ENCODE data around the gene INTS14.
"Not testable (repeated sequence)": the region's sequence is repeated elsewhere in the genome, so short reads cannot be mapped to it uniquely, and the experiment has no call there.

Gene INTS14

GRCh38 chr15:65629548-65629947, 18.6 kb upstream of the INTS14 start:
- H3K4me1 ChIP-seq (ENCODE audit: control insufficient read depth, insufficient read depth, low read length) = peaks cover 5% of the 10 kb centered on the region
- peaks cover 19% of the 10 kb centered on the region for H3K36me3 ChIP-seq (ENCODE audit: control insufficient read depth, insufficient read depth, low read length, severe bottlenecking)
- H3K9me3 ChIP-seq (ENCODE audit: control insufficient read depth, low read length) = no peaks in the 10 kb centered on the region
- H3K4me3 ChIP-seq (ENCODE audit: low read length) = no peak overlapping the region
- H3K27me3 ChIP-seq (replicated peaks; ENCODE audit: control insufficient read depth, insufficient read depth, low read length) = no peaks in the 10 kb centered on the region
- H3K9ac ChIP-seq (ENCODE audit: low read length) = no peak overlapping the region
- DNase-seq (ENCODE audit: low read depth) = no peak

- no peak for DNase-seq (ENCODE audit: low read depth)
- Histone ChIP-seq H3K9me3 (ENCODE audit: control insufficient read depth, low read length) (no peaks in the 10 kb centered on the region), H3K9ac (ENCODE audit: low read length) (no peak overlapping the region), H3K36me3 (ENCODE audit: control insufficient read depth, insufficient read depth, low read length, severe bottlenecking) (peaks cover 23% of the 10 kb centered on the region), H3K4me1 (ENCODE audit: control insufficient read depth, insufficient read depth, low read length) (no peaks in the 10 kb centered on the region), H3K27me3 (replicated peaks; ENCODE audit: control insufficient read depth, insufficient read depth, low read length) (no peaks in the 10 kb centered on the region), H3K4me3 (ENCODE audit: low read length) (no peak overlapping the region)
Observed at GRCh38 chr15:65626856-65627255, 15.9 kb upstream of the INTS14 start.

GRCh38 chr15:65623103-65623502, 12.2 kb upstream of the INTS14 start:
- no peaks in the 10 kb centered on the region for H3K4me1 ChIP-seq (ENCODE audit: control insufficient read depth, insufficient read depth, low read length)

GRCh38 chr15:65621638-65622037, 10.7 kb upstream of the INTS14 start, which contains the start of gene SLC24A1:
SLC24A1 (plus strand) TSS chr15:65621938; CDS start chr15:65624081, 2,143 bp downstream.
- no peak within 1 kb of the TSS for H3K4me3 ChIP-seq (ENCODE audit: low read length)
- H3K27me3 ChIP-seq (replicated peaks; ENCODE audit: control insufficient read depth, insufficient read depth, low read length) = no peaks in the 10 kb centered on the region
- peaks cover 23% of the 10 kb centered on the region for H3K36me3 ChIP-seq (ENCODE audit: control insufficient read depth, insufficient read depth, low read length, severe bottlenecking)

More at GRCh38 chr15:65623103-65623502, 12.2 kb upstream of the INTS14 start:
- Histone ChIP-seq H3K36me3 (ENCODE audit: control insufficient read depth, insufficient read depth, low read length, severe bottlenecking) (peaks cover 23% of the 10 kb centered on the region), H3K27me3 (replicated peaks; ENCODE audit: control insufficient read depth, insufficient read depth, low read length) (no peaks in the 10 kb centered on the region), H3K9me3 (ENCODE audit: control insufficient read depth, low read length) (no peaks in the 10 kb centered on the region), H3K4me3 (ENCODE audit: low read length) (no peak overlapping the region), H3K9ac (ENCODE audit: low read length) (no peak overlapping the region)
- DNase-seq (ENCODE audit: low read depth) = no peak

GRCh38 chr15:65620833-65621232, 9.9 kb upstream of the INTS14 start:
- Histone ChIP-seq H3K27me3 (replicated peaks; ENCODE audit: control insufficient read depth, insufficient read depth, low read length) (no peaks in the 10 kb centered on the region), H3K4me1 (ENCODE audit: control insufficient read depth, insufficient read depth, low read length) (no peaks in the 10 kb centered on the region), H3K9ac (ENCODE audit: low read length) (no peak overlapping the region), H3K36me3 (ENCODE audit: control insufficient read depth, insufficient read depth, low read length, severe bottlenecking) (peaks cover 17% of the 10 kb centered on the region), H3K4me3 (ENCODE audit: low read length) (no peak overlapping the region), H3K9me3 (ENCODE audit: control insufficient read depth, low read length) (no peaks in the 10 kb centered on the region)
- DNase-seq (ENCODE audit: low read depth) = no peak

More at GRCh38 chr15:65621638-65622037, 10.7 kb upstream of the INTS14 start, which contains the start of gene SLC24A1:
- no peaks in the 10 kb centered on the region for H3K4me1 ChIP-seq (ENCODE audit: control insufficient read depth, insufficient read depth, low read length)
- no peaks in the 10 kb centered on the region for H3K9me3 ChIP-seq (ENCODE audit: control insufficient read depth, low read length)
- DNase-seq (ENCODE audit: low read depth) = no peak
- no peak within 1 kb of the TSS for H3K9ac ChIP-seq (ENCODE audit: low read length)

GRCh38 chr15:65619626-65620290, 8.8 kb upstream of the INTS14 start:
- peaks cover 6% of the 10 kb centered on the region for H3K36me3 ChIP-seq (ENCODE audit: control insufficient read depth, insufficient read depth, low read length, severe bottlenecking)
- no peak overlapping the region for H3K9ac ChIP-seq (ENCODE audit: low read length)
- no peak for DNase-seq (ENCODE audit: low read depth)
- no peaks in the 10 kb centered on the region for H3K27me3 ChIP-seq (replicated peaks; ENCODE audit: control insufficient read depth, insufficient read depth, low read length)
- H3K4me1 ChIP-seq (ENCODE audit: control insufficient read depth, insufficient read depth, low read length) = no peaks in the 10 kb centered on the region
- H3K4me3 ChIP-seq (ENCODE audit: low read length) = no peak overlapping the region
- no peaks in the 10 kb centered on the region for H3K9me3 ChIP-seq (ENCODE audit: control insufficient read depth, low read length)

GRCh38 chr15:65618560-65619109, 7.7 kb upstream of the INTS14 start:
- Histone ChIP-seq H3K9ac (ENCODE audit: low read length) (no peak overlapping the region), H3K9me3 (ENCODE audit: control insufficient read depth, low read length) (no peaks in the 10 kb centered on the region), H3K27me3 (replicated peaks; ENCODE audit: control insufficient read depth, insufficient read depth, low read length) (no peaks in the 10 kb centered on the region), H3K4me1 (ENCODE audit: control insufficient read depth, insufficient read depth, low read length) (no peaks in the 10 kb centered on the region), H3K36me3 (ENCODE audit: control insufficient read depth, insufficient read depth, low read length, severe bottlenecking) (no peaks in the 10 kb centered on the region), H3K4me3 (ENCODE audit: low read length) (no peak overlapping the region)
- no peak for DNase-seq (ENCODE audit: low read depth)

GRCh38 chr15:65615887-65616286, 5.0 kb upstream of the INTS14 start:
- not testable (repeated sequence) for DNase-seq (ENCODE audit: low read depth); H3K36me3 ChIP-seq (ENCODE audit: control insufficient read depth, insufficient read depth, low read length, severe bottlenecking); H3K4me3 ChIP-seq (ENCODE audit: low read length); H3K9ac ChIP-seq (ENCODE audit: low read length); H3K9me3 ChIP-seq (ENCODE audit: control insufficient read depth, low read length); H3K27me3 ChIP-seq (replicated peaks; ENCODE audit: control insufficient read depth, insufficient read depth, low read length)
- peaks cover 18% of the 10 kb centered on the region for H3K4me1 ChIP-seq (ENCODE audit: control insufficient read depth, insufficient read depth, low read length)

GRCh38 chr15:65612949-65613744, 2.2 kb upstream of the INTS14 start:
- no peaks in the 10 kb centered on the region for H3K9me3 ChIP-seq (ENCODE audit: control insufficient read depth, low read length)
- peaks cover 26% of the 10 kb centered on the region for H3K4me1 ChIP-seq (ENCODE audit: control insufficient read depth, insufficient read depth, low read length)
- H3K27me3 ChIP-seq (replicated peaks; ENCODE audit: control insufficient read depth, insufficient read depth, low read length) = no peaks in the 10 kb centered on the region
- H3K4me3 ChIP-seq (ENCODE audit: low read length) = no peak overlapping the region
- DNase-seq (ENCODE audit: low read depth) = no peak
- H3K9ac ChIP-seq (ENCODE audit: low read length) = no peak overlapping the region
- H3K36me3 ChIP-seq (ENCODE audit: control insufficient read depth, insufficient read depth, low read length, severe bottlenecking) = no peaks in the 10 kb centered on the region

- Histone ChIP-seq H3K27me3 (replicated peaks; ENCODE audit: control insufficient read depth, insufficient read depth, low read length) (no peaks in the 10 kb centered on the region), H3K4me1 (ENCODE audit: control insufficient read depth, insufficient read depth, low read length) (peaks cover 26% of the 10 kb centered on the region), H3K4me3 (ENCODE audit: low read length) (peak overlapping the region; percentile 99), H3K36me3 (ENCODE audit: control insufficient read depth, insufficient read depth, low read length, severe bottlenecking) (no peaks in the 10 kb centered on the region), H3K9ac (ENCODE audit: low read length) (peak overlapping the region; percentile 96), H3K9me3 (ENCODE audit: control insufficient read depth, low read length) (no peaks in the 10 kb centered on the region)
- no peak for DNase-seq (ENCODE audit: low read depth)
Observed at GRCh38 chr15:65612616-65612946, 1.6 kb upstream of the INTS14 start.

GRCh38 chr15:65611888-65612615, 1.1 kb upstream of the INTS14 start:
- peaks cover 2% of the 10 kb centered on the region for H3K36me3 ChIP-seq (ENCODE audit: control insufficient read depth, insufficient read depth, low read length, severe bottlenecking)
- H3K9ac ChIP-seq (ENCODE audit: low read length) = peak overlapping the region; percentile 96
- no peaks in the 10 kb centered on the region for H3K9me3 ChIP-seq (ENCODE audit: control insufficient read depth, low read length)
- H3K4me3 ChIP-seq (ENCODE audit: low read length) = peak overlapping the region; percentile 99
- H3K4me1 ChIP-seq (ENCODE audit: control insufficient read depth, insufficient read depth, low read length) = peaks cover 26% of the 10 kb centered on the region
- DNase-seq (ENCODE audit: low read depth) = peak; percentile 8
- no peaks in the 10 kb centered on the region for H3K27me3 ChIP-seq (replicated peaks; ENCODE audit: control insufficient read depth, insufficient read depth, low read length)
